ENCODE measurements around the gene CCDC15. TPM values are rescaled to one million over a fixed set of nuclear protein-coding genes. Genes with fewer than 3 reads are reported as not detected.
"Not testable (repeated sequence)": the region's sequence is repeated elsewhere in the genome, so short reads cannot be mapped to it uniquely, and the experiment has no call there.

Gene CCDC15
- total RNA-seq, 1 donor from 2014 or later, result not detected

GRCh38 chr11:125055107-125055715, 101.2 kb downstream of the CCDC15 start:
- DNase-seq (ENCODE audit: low spot score in 2 of 2), result no peak
- H3K27me3 ChIP-seq, result no peaks in the 10 kb centered on the region
- H3K9me3 ChIP-seq, result no peaks in the 10 kb centered on the region
- intact Hi-C loops (cut with DNase I), result no loop called here
- TF ChIP-seq CTCF (IDR thresholded peaks at IDR 0.05), result no peak
- H3K27ac ChIP-seq, result no peak overlapping the region
- H3K4me1 ChIP-seq, result no peaks in the 10 kb centered on the region
- H3K36me3 ChIP-seq, result no peaks in the 10 kb centered on the region
- no peak overlapping the region for H3K4me3 ChIP-seq

GRCh38 chr11:125056111-125056510, 102.1 kb downstream of the CCDC15 start:
- H3K4me1 ChIP-seq; H3K27me3 ChIP-seq; DNase-seq (ENCODE audit: low spot score in 2 of 2); H3K4me3 ChIP-seq; intact Hi-C loops (cut with DNase I); H3K36me3 ChIP-seq; H3K27ac ChIP-seq; H3K9me3 ChIP-seq: not testable (repeated sequence)

GRCh38 chr11:125056931-125057692, 103.1 kb downstream of the CCDC15 start:
- no peaks in the 10 kb centered on the region for H3K4me1 ChIP-seq
- intact Hi-C loops (cut with DNase I), result no loop called here
- no peak overlapping the region for H3K4me3 ChIP-seq

GRCh38 chr11:125057693-125058016, 103.7 kb downstream of the CCDC15 start:
- H3K36me3 ChIP-seq, result no peaks in the 10 kb centered on the region
- TF ChIP-seq CTCF (IDR thresholded peaks at IDR 0.05), result no peak
- H3K27ac ChIP-seq, result no peak overlapping the region
- H3K9me3 ChIP-seq, result no peaks in the 10 kb centered on the region
- H3K27me3 ChIP-seq, result no peaks in the 10 kb centered on the region
- no peak for DNase-seq (ENCODE audit: low spot score in 2 of 2)
- H3K4me3 ChIP-seq, result no peak overlapping the region
- peaks cover 0 to 4% of the 10 kb centered on the region in 2 donors for H3K4me1 ChIP-seq
- intact Hi-C loops (cut with DNase I), result no loop called here

More at GRCh38 chr11:125056931-125057692, 103.1 kb downstream of the CCDC15 start:
- no peaks in the 10 kb centered on the region for H3K36me3 ChIP-seq
- no peaks in the 10 kb centered on the region for H3K9me3 ChIP-seq
- DNase-seq (ENCODE audit: low spot score in 2 of 2), result no peak
- TF ChIP-seq CTCF (IDR thresholded peaks at IDR 0.05), result no peak
- no peaks in the 10 kb centered on the region for H3K27me3 ChIP-seq
- no peak overlapping the region for H3K27ac ChIP-seq

GRCh38 chr11:125061281-125061680, 107.3 kb downstream of the CCDC15 start:
- Histone ChIP-seq H3K4me1 (peaks cover 7 to 11% of the 10 kb centered on the region in 2 donors), H3K27me3 (no peaks in the 10 kb centered on the region), H3K9me3 (no peaks in the 10 kb centered on the region), H3K27ac (no peak overlapping the region), H3K36me3 (no peaks in the 10 kb centered on the region), H3K4me3 (no peak overlapping the region)
- intact Hi-C loops (cut with DNase I), result no loop called here
- no peak for TF ChIP-seq CTCF (IDR thresholded peaks at IDR 0.05)
- no peak for DNase-seq (ENCODE audit: low spot score in 2 of 2)

GRCh38 chr11:125062218-125062930, 108.4 kb downstream of the CCDC15 start:
- H3K27me3 ChIP-seq, result no peaks in the 10 kb centered on the region
- intact Hi-C loops (cut with DNase I), result no loop called here
- TF ChIP-seq CTCF (IDR thresholded peaks at IDR 0.05), result no peak
- peak overlapping the region; percentile 72 to 73 for H3K4me3 ChIP-seq
- no peaks in the 10 kb centered on the region for H3K9me3 ChIP-seq
- H3K27ac ChIP-seq, result peak overlapping the region; percentile 63 to 66
- no peak for DNase-seq (ENCODE audit: low spot score in 2 of 2)
- H3K36me3 ChIP-seq, result no peaks in the 10 kb centered on the region
- peaks cover 7 to 11% of the 10 kb centered on the region in 2 donors for H3K4me1 ChIP-seq

All from ascending aorta (tissue), 2 donors.